ENCODE data around the gene FAM234B. TPM values are rescaled to one million over a fixed set of nuclear protein-coding genes. Genes with fewer than 3 reads are reported as not detected.

The FAM234B gene
- total RNA-seq, 2 donors from 2014 or later = 20.8 to 32.0 TPM

DNA sequence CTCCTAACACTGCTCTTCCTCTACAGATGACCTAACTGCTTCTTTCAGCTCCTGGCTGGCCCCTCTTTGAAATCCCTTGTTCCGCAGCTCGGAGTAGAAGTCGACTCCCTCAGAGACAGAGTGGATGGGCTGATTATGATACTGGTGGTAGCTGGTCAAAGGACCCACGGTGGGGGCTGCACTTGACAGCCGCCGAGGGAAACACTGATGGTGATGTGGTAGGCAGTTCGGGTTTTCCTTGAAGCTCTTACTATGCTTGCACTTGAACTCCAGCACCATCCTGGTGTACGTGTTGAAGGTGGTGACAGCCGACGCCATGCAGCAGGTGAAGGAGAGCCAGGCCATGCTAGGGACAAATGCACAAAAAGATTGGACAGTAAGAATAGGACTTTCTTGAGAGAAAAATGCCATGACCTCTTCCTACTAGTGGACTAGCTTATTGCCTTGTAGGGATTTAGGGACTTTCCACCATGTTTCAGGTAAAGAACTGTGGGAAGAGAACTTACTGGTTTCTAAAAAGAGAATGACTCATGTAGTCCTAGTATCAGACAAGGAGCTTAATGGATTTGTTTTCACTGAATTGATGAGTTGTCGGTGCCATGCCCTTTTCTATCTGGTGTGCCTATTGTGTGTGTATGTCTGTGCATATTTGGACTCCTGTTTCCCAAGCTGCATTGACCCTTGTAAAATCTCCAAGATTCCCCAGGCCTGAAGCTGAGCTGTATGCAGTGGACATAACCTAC, 40.9 kb downstream of the FAM234B start:
- Histone ChIP-seq H3K36me3 (ENCODE audit: control insufficient read depth, insufficient read depth, low read length) (no peaks in the 10 kb centered on the region), H3K27ac (ENCODE audit: low read depth, low read length) (no peak overlapping the region), H3K9me3 (ENCODE audit: control insufficient read depth, low read length) (no peaks in the 10 kb centered on the region), H3K9ac (ENCODE audit: extremely low read depth, low read length, poor library complexity, severe bottlenecking) (no peak overlapping the region), H3K4me1 (ENCODE audit: control insufficient read depth, insufficient read depth, low read length) (no peaks in the 10 kb centered on the region), H3K27me3 (ENCODE audit: control insufficient read depth, insufficient read depth, low read length, poor library complexity, severe bottlenecking) (no peaks in the 10 kb centered on the region), H3K4me3 (ENCODE audit: low read length) (no peak overlapping the region)
- TF ChIP-seq, protein P1, sequence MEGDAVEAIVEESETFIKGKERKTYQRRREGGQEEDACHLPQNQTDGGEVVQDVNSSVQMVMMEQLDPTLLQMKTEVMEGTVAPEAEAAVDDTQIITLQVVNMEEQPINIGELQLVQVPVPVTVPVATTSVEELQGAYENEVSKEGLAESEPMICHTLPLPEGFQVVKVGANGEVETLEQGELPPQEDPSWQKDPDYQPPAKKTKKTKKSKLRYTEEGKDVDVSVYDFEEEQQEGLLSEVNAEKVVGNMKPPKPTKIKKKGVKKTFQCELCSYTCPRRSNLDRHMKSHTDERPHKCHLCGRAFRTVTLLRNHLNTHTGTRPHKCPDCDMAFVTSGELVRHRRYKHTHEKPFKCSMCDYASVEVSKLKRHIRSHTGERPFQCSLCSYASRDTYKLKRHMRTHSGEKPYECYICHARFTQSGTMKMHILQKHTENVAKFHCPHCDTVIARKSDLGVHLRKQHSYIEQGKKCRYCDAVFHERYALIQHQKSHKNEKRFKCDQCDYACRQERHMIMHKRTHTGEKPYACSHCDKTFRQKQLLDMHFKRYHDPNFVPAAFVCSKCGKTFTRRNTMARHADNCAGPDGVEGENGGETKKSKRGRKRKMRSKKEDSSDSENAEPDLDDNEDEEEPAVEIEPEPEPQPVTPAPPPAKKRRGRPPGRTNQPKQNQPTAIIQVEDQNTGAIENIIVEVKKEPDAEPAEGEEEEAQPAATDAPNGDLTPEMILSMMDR (conservative IDR thresholded peaks at IDR 0.05) = no peak
- no peaks in the 10 kb centered on the region for H3K9me3 Mint-ChIP-seq
- peaks cover 29% of the 10 kb centered on the region for H3K36me3 Mint-ChIP-seq (ENCODE audit: low read depth)
- H3K4me3 Mint-ChIP-seq = no peak overlapping the region
- no peak for DNase-seq
- H3K27me3 Mint-ChIP-seq (ENCODE audit: insufficient read depth) = peaks cover 2% of the 10 kb centered on the region
- no peak overlapping the region for H3K27ac Mint-ChIP-seq
- H3K4me1 Mint-ChIP-seq = peaks cover 26% of the 10 kb centered on the region
- 90 to 91% methylated on average over 2 to 11 of the region's 11 CpGs for WGBS, 2 experiments (ENCODE audit: insufficient coverage in 1 of 2, insufficient read length in 1 of 2)

DNA sequence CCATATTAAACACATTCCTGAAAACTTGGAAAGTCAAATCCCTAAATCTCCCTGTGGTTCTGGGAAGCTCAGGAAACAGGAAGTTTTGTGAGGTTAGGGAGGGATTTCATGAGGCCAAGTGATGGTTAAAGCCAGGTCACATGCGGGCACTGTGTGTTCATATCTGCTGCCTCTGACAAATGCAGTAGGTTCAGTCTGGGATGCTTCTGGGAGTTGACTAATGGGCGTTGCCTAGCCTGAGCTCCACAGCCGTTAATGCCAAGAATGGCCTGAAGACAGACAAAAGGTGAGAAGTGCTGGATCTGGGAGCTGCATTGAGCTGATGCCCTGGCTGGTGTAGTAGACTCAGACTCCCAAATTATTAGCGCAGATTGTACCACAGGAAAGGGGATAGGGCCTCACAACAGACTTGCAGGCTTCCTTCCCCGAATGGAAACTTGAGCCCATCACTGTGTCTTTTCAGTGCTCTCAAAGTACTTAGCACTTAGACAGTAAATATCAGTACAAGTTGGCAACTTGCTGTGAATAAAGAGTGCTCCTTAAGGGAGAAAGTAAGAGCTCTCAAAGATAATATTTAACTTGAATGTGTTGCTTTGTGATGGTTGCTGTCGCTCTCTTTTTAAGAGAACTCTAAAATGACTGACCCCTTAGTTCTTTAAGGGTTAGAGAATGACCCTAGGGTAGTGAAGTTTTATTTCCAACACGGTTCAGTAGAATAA, 41.9 kb downstream of the FAM234B start:
- Histone ChIP-seq H3K9ac (ENCODE audit: extremely low read depth, low read length, poor library complexity, severe bottlenecking) (no peak overlapping the region), H3K27me3 (ENCODE audit: control insufficient read depth, insufficient read depth, low read length, poor library complexity, severe bottlenecking) (no peaks in the 10 kb centered on the region), H3K9me3 (ENCODE audit: control insufficient read depth, low read length) (no peaks in the 10 kb centered on the region), H3K4me1 (ENCODE audit: control insufficient read depth, insufficient read depth, low read length) (no peaks in the 10 kb centered on the region), H3K36me3 (ENCODE audit: control insufficient read depth, insufficient read depth, low read length) (no peaks in the 10 kb centered on the region), H3K4me3 (ENCODE audit: low read length) (no peak overlapping the region), H3K27ac (ENCODE audit: low read depth, low read length) (no peak overlapping the region)
- no peaks in the 10 kb centered on the region for H3K9me3 Mint-ChIP-seq
- 92 to 93% methylated on average over 7 of the region's 7 CpGs for WGBS, 2 experiments (ENCODE audit: insufficient coverage in 1 of 2, insufficient read length in 1 of 2)
- TF ChIP-seq, protein P1 (conservative IDR thresholded peaks at IDR 0.05) = no peak
- peaks cover 2% of the 10 kb centered on the region for H3K27me3 Mint-ChIP-seq (ENCODE audit: insufficient read depth)
- no peak overlapping the region for H3K4me3 Mint-ChIP-seq
- no peak overlapping the region for H3K27ac Mint-ChIP-seq
- peaks cover 26% of the 10 kb centered on the region for H3K4me1 Mint-ChIP-seq
- H3K36me3 Mint-ChIP-seq (ENCODE audit: low read depth) = peaks cover 19% of the 10 kb centered on the region
- DNase-seq = no peak

DNA sequence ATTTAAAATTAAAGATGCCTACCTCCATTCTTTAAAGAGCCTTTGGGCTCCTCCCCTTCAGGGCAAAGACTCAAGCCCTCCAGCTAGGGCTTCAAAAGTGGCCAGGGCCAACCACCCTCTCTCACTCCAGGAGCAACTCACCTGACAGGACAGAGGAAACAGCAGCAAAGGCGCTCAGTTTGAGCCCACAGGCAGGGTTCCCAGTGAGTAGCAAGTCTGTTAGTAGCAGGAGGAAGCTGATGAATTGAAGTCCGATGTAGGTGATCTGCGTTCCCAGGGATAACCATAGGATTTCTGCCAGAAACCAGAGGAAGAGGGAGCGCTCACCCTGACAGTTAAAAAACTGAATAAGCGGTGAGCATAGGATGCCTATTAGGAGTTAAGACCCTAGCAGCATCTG, 43.6 kb downstream of the FAM234B start:
- Histone ChIP-seq H3K27me3 (ENCODE audit: control insufficient read depth, insufficient read depth, low read length, poor library complexity, severe bottlenecking) (no peaks in the 10 kb centered on the region), H3K9me3 (ENCODE audit: control insufficient read depth, low read length) (no peaks in the 10 kb centered on the region), H3K4me3 (ENCODE audit: low read length) (no peak overlapping the region), H3K9ac (ENCODE audit: extremely low read depth, low read length, poor library complexity, severe bottlenecking) (no peak overlapping the region), H3K36me3 (ENCODE audit: control insufficient read depth, insufficient read depth, low read length) (no peaks in the 10 kb centered on the region), H3K27ac (ENCODE audit: low read depth, low read length) (no peak overlapping the region), H3K4me1 (ENCODE audit: control insufficient read depth, insufficient read depth, low read length) (no peaks in the 10 kb centered on the region)
- H3K27me3 Mint-ChIP-seq (ENCODE audit: insufficient read depth) = peaks cover 2% of the 10 kb centered on the region
- no peaks in the 10 kb centered on the region for H3K9me3 Mint-ChIP-seq
- DNase-seq = peak; percentile 82
- H3K27ac Mint-ChIP-seq = peak overlapping the region; percentile 48
- TF ChIP-seq, protein P1 (conservative IDR thresholded peaks at IDR 0.05) = no peak
- peaks cover 15% of the 10 kb centered on the region for H3K36me3 Mint-ChIP-seq (ENCODE audit: low read depth)
- no peak overlapping the region for H3K4me3 Mint-ChIP-seq
- WGBS, 2 experiments (ENCODE audit: insufficient coverage in 1 of 2, insufficient read length in 1 of 2) = 61 to 64% methylated on average over 4 to 5 of the region's 5 CpGs
- peaks cover 26% of the 10 kb centered on the region for H3K4me1 Mint-ChIP-seq

Data from endodermal cell (in vitro differentiated cells).